K562 (cell line): ENCODE results near the gene NOP58.

Experiments used
- BRD9 ChIP-seq: fragments of 450-650 bp; IDR thresholded peaks from 2 replicates; pipeline ENCODE4 v1.6.1; 2018; ENCODE audit warnings: low read depth; ENCODE audit not compliant: partially characterized antibody
- CBFB ChIP-seq: sonication (generic); formaldehyde crosslinking; IDR thresholded peaks from 2 replicates; pipeline ENCODE4 v1.4.0; 2020; ENCODE audit warnings: mild to moderate bottlenecking, missing genetic modification reagents
- CTCF ChIP-seq, 3 experiments: IDR thresholded peaks in 2 of 3; conservative IDR thresholded peaks in 1 of 3; 2 replicates each; pipeline ENCODE4 v1.5.1; 2011 to 2012; ENCODE audit warnings: low read length in 3 of 3, mild to moderate bottlenecking in 3 of 3, control low read depth in 2 of 3, improper control_type of control experiment in 1 of 3, inconsistent platforms in 1 of 3, low read depth in 1 of 3, mixed read lengths in 1 of 3, moderate library complexity in 1 of 3; ENCODE audit not compliant: insufficient read depth in 2 of 3
- E2F6 ChIP-seq, 2 experiments: IDR thresholded peaks; 2 replicates each; pipeline ENCODE4 v1.6.1; 2011; ENCODE audit warnings: borderline replicate concordance in 1 of 2, control low read depth in 1 of 2, low read depth in 1 of 2, low read length in 1 of 2, mild to moderate bottlenecking in 1 of 2, mixed read lengths in 1 of 2, moderate library complexity in 1 of 2; ENCODE audit not compliant: insufficient read depth in 1 of 2, insufficient read length in 1 of 2, poor library complexity in 1 of 2, severe bottlenecking in 1 of 2; ENCODE audit errors: extremely low read depth in 1 of 2
- EZH2 ChIP-seq: IDR thresholded peaks from 2 replicates; pipeline ENCODE4 v1.6.1; 2012; ENCODE audit warnings: low read depth, mild to moderate bottlenecking, inconsistent platforms, low read length, borderline replicate concordance
- KDM1A ChIP-seq, 2 experiments: fragments of 450-650 bp; IDR thresholded peaks; 2 replicates each; pipeline ENCODE4 v1.6.1; 2016; ENCODE audit warnings: mild to moderate bottlenecking in 2 of 2
- MXI1 ChIP-seq: IDR thresholded peaks from 2 replicates; pipeline ENCODE4 v1.6.1; 2011; ENCODE audit warnings: low read depth, mild to moderate bottlenecking, improper control_type of control experiment, low read length
- NFIC ChIP-seq: fragments of 450-650 bp; IDR thresholded peaks from 2 replicates; pipeline ENCODE4 v1.6.1; 2017; ENCODE audit warnings: mild to moderate bottlenecking, inconsistent platforms
- POLR2A ChIP-seq: fragments of 450-650 bp; conservative IDR thresholded peaks from 2 replicates; pipeline ENCODE4 v1.6.1; 2016
- RAD21 ChIP-seq, 2 experiments: fragments of 250-450 bp in 1 of 2; fragments of 450-650 bp in 1 of 2; sonication (Bioruptor Pico) in 1 of 2; formaldehyde crosslinking in 1 of 2; IDR thresholded peaks in 1 of 2; conservative IDR thresholded peaks in 1 of 2; 2 replicates each; pipeline versions ENCODE4 v1.4.0 to v1.8.0; 2020 to 2022; ENCODE audit warnings: mild to moderate bottlenecking in 2 of 2, moderate library complexity in 1 of 2
- ZNF263 ChIP-seq: sonication (generic); formaldehyde crosslinking; IDR thresholded peaks from 2 replicates; pipeline ENCODE4 v1.8.0; 2022; ENCODE audit warnings: mild to moderate bottlenecking, missing genetic modification reagents, borderline replicate concordance
- ZZZ3 ChIP-seq: fragments of 450-650 bp; IDR thresholded peaks from 2 replicates; pipeline ENCODE4 v1.6.1; 2016; ENCODE audit warnings: antibody characterized with exemption, mild to moderate bottlenecking, moderate library complexity
- TF ChIP-seq, protein P1 (sequence below): fragments of 450-650 bp; IDR thresholded peaks from 2 replicates; pipeline ENCODE4 v1.6.1; 2016
- TF ChIP-seq, protein P2 (sequence below), 2 experiments: fragments of 450-650 bp in 1 of 2; sonication (generic) in 1 of 2; formaldehyde crosslinking; conservative IDR thresholded peaks; 2 replicates each; pipeline versions ENCODE4 v1.4.0 to v1.8.1; 2020 to 2022; ENCODE audit warnings: mild to moderate bottlenecking in 1 of 2, missing genetic modification reagents in 1 of 2

GRCh38 chr2:202337706-202338346, 72.3 kb downstream of the NOP58 start:
- TF ChIP-seq ZZZ3: no peak
- TF ChIP-seq EZH2: no peak
- no peak for TF ChIP-seq CBFB
- TF ChIP-seq, protein P1, sequence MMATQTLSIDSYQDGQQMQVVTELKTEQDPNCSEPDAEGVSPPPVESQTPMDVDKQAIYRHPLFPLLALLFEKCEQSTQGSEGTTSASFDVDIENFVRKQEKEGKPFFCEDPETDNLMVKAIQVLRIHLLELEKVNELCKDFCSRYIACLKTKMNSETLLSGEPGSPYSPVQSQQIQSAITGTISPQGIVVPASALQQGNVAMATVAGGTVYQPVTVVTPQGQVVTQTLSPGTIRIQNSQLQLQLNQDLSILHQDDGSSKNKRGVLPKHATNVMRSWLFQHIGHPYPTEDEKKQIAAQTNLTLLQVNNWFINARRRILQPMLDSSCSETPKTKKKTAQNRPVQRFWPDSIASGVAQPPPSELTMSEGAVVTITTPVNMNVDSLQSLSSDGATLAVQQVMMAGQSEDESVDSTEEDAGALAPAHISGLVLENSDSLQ: peak; percentile 71
- no peak for TF ChIP-seq BRD9
- no peak for TF ChIP-seq E2F6 (IDR thresholded peaks at IDR 0.05; ENCODE audit: borderline replicate concordance in 1 of 2, extremely low read depth in 1 of 2, insufficient read depth in 1 of 2, insufficient read length in 1 of 2, low read depth in 1 of 2, low read length in 1 of 2, poor library complexity in 1 of 2, severe bottlenecking in 1 of 2)
- no peak for TF ChIP-seq KDM1A (IDR thresholded peaks at IDR 0.05)
- TF ChIP-seq CTCF (IDR thresholded peaks at IDR 0.05 in 2 of 3, conservative IDR thresholded peaks at IDR 0.05 in 1 of 3; ENCODE audit: insufficient read depth in 2 of 3, low read depth in 1 of 3, low read length in 3 of 3): no peak
- TF ChIP-seq, protein P2, sequence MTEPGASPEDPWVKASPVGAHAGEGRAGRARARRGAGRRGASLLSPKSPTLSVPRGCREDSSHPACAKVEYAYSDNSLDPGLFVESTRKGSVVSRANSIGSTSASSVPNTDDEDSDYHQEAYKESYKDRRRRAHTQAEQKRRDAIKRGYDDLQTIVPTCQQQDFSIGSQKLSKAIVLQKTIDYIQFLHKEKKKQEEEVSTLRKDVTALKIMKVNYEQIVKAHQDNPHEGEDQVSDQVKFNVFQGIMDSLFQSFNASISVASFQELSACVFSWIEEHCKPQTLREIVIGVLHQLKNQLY (CRISPR knock-in tag; conservative IDR thresholded peaks at IDR 0.05): no peak
- no peak for TF ChIP-seq RAD21 (CRISPR knock-in tag; conservative IDR thresholded peaks at IDR 0.05 in 1 of 2, IDR thresholded peaks at IDR 0.05 in 1 of 2)
- no peak for TF ChIP-seq NFIC
- no peak for TF ChIP-seq MXI1
- no peak for TF ChIP-seq POLR2A
- no peak for TF ChIP-seq ZNF263 (CRISPR knock-in tag)
